Left hindlimb (tissue), 1 donor: ENCODE data around the gene SLC37A2.

ENCODE experiments used
- DNase-seq: peaks from one replicate; pipeline ENCODE4 v3.0.0-alpha.2; 2018

Gene SLC37A2

GRCh38 chr11:125071846-125072217, 8.7 kb downstream of the SLC37A2 start:
- no peak for DNase-seq

DNA sequence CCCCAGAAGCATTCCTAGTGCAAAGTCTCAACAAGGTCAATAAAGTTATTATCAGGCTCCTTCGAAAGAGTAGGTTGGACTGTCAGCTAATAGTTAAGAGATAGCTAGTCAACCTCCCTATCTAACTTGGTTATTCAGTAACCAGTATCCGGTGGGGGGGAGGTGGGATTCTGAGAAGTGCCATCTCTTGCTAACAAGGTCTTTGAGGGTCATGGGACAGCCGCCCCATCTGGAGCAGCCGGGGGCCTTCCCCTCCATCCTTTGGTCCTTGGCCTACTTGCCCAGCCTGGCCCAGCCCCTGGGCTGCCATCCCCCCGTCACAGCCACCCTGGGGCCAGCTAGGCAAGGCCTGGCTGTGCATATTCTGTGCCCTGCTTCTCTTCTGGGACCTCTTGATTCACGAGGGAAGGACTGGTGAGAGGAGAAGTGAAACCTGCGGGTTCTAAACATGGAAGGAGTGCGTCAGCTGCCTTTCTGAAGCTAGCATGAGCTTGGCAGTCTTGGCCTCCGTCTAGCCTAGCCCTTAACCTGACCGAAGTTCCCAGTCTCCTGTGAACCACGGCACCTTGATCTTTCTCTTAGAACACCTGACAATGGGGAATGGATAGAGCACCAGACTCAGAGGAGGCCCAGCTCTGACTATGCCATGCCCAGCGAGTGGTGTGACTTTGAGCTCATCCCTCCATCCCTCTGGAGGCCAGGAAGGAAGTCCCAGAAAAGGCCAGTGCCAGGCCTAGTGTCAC, 9.3 kb downstream of the SLC37A2 start:
- DNase-seq = no peak

DNA sequence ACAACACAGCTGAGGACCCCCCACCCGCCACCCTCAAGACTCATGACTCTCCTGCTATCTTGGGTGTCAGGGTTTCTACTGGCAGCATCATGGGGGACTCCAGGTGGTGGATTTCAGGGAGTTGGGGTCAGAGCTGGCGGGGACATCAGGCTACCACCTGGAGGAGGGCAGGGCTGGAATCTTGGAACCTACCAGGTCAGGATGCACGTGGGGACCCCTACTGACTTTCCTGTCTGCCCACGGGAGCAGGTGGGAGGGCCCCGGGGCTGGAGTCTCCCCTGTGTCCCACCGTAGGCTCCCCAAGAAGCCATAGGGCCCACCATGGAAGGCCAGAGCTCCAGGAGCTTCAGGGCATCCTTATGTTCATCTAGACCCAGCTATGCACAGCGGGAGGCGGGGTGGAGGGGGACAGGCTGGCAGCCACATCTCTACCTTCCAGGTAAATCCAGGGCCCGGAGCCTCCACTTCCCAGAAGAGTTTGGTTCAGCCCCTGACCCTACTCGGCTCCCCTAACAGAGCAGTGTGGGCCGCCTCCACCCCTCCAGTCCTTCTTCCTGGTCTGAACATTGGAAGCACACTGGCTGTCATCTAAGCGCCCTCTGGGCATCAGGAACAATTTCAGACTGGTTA, 10.0 kb downstream of the SLC37A2 start:
- no peak for DNase-seq

GRCh38 chr11:125073616-125074483, 10.7 kb downstream of the SLC37A2 start:
- DNase-seq = no peak

- no peak for DNase-seq
Observed at GRCh38 chr11:125074511-125075241, 11.6 kb downstream of the SLC37A2 start.

- DNase-seq = no peak
Observed at GRCh38 chr11:125075242-125075625, 12.1 kb downstream of the SLC37A2 start.

DNA sequence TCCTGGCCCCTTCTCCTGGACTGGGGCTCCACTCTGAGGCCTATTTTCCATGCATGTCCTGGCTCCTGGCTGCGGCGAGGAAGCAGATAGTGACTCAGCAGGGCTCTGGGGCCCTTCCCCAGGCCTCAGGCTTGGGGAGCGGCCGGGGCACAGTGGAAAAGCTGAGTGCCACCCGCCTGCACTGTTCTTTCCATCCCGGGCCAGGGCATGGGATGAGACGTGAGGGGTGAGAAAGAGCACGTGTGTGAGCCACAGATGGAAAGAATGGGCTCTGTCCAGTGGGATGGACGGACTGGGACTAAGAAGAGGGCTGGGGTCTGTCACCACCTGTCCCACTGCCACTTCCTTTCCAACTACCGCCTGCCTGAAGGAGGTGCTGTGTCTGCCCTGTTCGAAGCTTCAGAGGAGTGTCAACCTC, 12.8 kb downstream of the SLC37A2 start:
- DNase-seq = peak; percentile 52

- no peak for DNase-seq
Observed at GRCh38 chr11:125076378-125076945, 13.4 kb downstream of the SLC37A2 start.

GRCh38 chr11:125078016-125078415, 14.9 kb downstream of the SLC37A2 start:
- DNase-seq = no peak

DNA sequence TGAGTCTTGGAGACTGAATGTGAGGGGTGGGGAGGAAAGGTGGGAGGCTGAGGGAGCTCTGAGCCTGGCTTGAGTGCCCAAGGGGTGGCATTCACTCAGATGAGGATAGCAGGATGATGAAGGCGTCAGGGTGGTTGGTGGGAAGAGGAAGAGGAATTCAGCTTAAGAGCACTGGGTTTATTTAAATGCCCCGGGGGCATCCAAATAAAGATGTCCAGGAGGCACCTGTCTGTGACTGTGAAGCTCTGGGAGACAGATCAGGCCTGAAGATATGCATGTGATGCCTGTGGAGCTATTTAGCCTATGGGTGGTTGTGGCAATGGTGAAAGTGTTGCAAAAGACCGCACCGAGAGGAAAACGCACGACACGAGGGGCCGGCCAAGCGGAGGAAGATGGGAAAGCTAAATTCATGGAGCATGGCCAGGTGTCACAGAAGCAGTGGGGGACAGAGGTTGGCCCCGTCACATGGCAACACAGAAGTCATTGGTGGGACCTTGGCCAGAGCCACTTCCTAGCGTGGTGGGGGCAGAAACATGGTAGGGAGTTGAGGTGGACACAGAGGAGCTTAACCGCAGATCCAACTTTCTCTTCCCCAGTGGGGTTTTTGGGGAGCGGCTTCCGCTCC, 15.5 kb downstream of the SLC37A2 start:
- no peak for DNase-seq

- DNase-seq = no peak
Observed at GRCh38 chr11:125079151-125079877, 16.2 kb downstream of the SLC37A2 start.

GRCh38 chr11:125079878-125080530, 16.9 kb downstream of the SLC37A2 start:
- no peak for DNase-seq

- DNase-seq = no peak
Observed at GRCh38 chr11:125080531-125080911, 17.4 kb downstream of the SLC37A2 start.

- no peak for DNase-seq
Observed at GRCh38 chr11:125081098-125081798, 18.1 kb downstream of the SLC37A2 start.

DNA sequence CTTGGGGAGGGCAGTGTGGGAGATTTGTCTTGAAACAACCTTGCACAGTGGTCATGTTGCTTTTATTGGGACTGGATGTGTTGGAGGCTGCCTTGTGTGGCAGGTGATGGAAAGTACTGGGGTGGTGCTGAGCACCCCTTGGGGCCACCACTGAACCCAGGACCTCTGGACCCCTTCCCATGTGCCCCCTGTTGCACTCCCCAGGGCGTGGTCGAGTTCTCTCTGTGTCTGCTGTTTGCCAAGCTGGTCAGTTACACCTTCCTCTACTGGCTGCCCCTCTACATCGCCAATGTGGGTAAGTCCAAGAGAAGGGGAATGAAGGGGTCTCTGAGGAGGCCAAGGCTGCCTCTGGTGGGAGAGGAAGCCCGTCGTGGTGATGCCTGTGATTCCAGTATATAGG, 18.9 kb downstream of the SLC37A2 start:
- DNase-seq = no peak

- DNase-seq = no peak
Observed at GRCh38 chr11:125082611-125083311, 19.7 kb downstream of the SLC37A2 start.

GRCh38 chr11:125083312-125084056, 20.4 kb downstream of the SLC37A2 start:
- DNase-seq = no peak

- no peak for DNase-seq
Observed at GRCh38 chr11:125084057-125084416, 20.9 kb downstream of the SLC37A2 start.

GRCh38 chr11:125084761-125085231, 21.7 kb downstream of the SLC37A2 start:
- no peak for DNase-seq
